Bladder microvascular endothelial cell (primary cell): ENCODE results near the gene CABP1. TPM values are rescaled to one million over a fixed set of nuclear protein-coding genes. Genes with fewer than 3 reads are reported as not detected.

ENCODE experiments used
- total RNA-seq: library from RNA; depleted of rRNA; stranded (reverse); fragments of >200 nt; gene quantifications from 2 replicates; pipeline ENCODE4 v1.2.3, GENCODE V29; 2014

The CABP1 gene
- 0.16 TPM in 1 of 2 replicates, not detected in the other for total RNA-seq

GRCh38 chr12:120639771-120640721 is at the start of gene CABP1:
TSS of gene CABP1 (plus strand) at chr12:120640626. CDS start at chr12:120640686, 60 bp downstream.

GRCh38 chr12:120686690-120687577 is 46.5 kb downstream of the CABP1 start, which contains the start of gene MLEC:
TSS of gene MLEC (plus strand) at chr12:120687149. CDS start at chr12:120687297, 148 bp downstream.

DNA sequence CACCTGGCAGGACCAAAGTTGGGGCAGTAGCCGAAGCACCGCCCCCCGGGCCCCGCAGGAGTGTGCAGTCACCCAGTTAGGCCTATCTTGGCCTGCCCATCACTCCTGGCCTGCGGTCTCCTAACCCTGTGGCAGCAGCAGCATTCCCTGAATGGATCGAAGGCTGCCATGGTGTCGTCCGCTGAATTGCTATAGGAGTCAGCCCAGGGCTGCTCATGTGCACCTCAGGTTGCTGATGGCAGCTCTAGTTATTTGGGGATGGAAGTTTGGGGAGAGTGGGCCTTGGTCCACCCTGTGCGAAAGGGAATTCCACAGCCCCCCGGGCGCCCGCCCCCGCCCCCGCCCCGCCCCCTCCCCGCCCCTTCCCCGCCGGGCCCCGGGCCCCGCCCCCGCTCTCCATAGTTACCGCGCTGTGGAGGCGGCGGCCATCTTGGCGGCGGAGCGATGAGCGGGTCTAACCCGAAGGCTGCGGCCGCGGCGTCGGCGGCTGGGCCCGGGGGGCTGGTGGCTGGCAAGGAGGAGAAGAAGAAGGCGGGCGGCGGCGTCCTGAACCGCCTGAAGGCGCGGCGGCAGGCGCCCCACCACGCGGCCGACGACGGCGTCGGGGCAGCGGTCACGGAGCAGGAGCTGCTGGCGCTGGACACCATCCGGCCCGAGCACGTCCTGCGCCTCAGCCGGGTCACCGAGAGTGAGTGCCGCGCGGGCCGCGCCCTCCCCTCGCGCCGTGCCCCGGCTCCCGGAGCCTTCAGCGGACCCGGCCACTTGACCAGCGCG is 69.8 kb downstream of the CABP1 start, which contains the start of gene UNC119B:
UNC119B (plus strand) TSS at position 428 of the 774 bp plus-strand sequence; CDS start at position 445, 17 bp downstream.

Other genes with a start within 250 kb of the CABP1 start
- gene COX6A1, start 202.5 kb upstream of the CABP1 start, total RNA-seq: 418 and 561 TPM in 2 replicates
- gene TRIAP1, start 194.2 kb upstream of the CABP1 start, total RNA-seq: 26.1 and 31.0 TPM in 2 replicates
- 14.4 and 25.2 TPM in 2 replicates for gene GATC, start 194.2 kb upstream of the CABP1 start, total RNA-seq
- 173 and 175 TPM in 2 replicates for gene SRSF9, start 170.9 kb upstream of the CABP1 start, total RNA-seq
- gene DYNLL1, start 144.5 kb upstream of the CABP1 start, total RNA-seq: 232 and 373 TPM in 2 replicates
- gene COQ5, start 111.5 kb upstream of the CABP1 start, total RNA-seq: 23.3 and 28.9 TPM in 2 replicates
- gene RNF10, start 106.3 kb upstream of the CABP1 start, total RNA-seq: 110 and 248 TPM in 2 replicates
- gene POP5, start 59.2 kb upstream of the CABP1 start, total RNA-seq: 23.3 and 31.0 TPM in 2 replicates
- gene MLEC, start 46.5 kb downstream of the CABP1 start, total RNA-seq: 54.3 and 62.5 TPM in 2 replicates
- 18.6 and 24.7 TPM in 2 replicates for gene UNC119B, start 69.8 kb downstream of the CABP1 start, total RNA-seq
- 14.9 and 22.4 TPM in 2 replicates for gene ACADS, start 85.2 kb downstream of the CABP1 start, total RNA-seq